Thoracic aorta (tissue), 2 donors: ENCODE data around the gene OTOG. TPM values are rescaled to one million over a fixed set of nuclear protein-coding genes. Genes with fewer than 3 reads are reported as not detected.

ENCODE experiments used
- ATAC-seq: fragments of 150-250 bp; one replicate; pipeline ENCODE4 v1.8.0; 2017; ENCODE audit warnings: low read depth; ENCODE audit not compliant: insufficient number of reproducible peaks, low FRiP score
- DNase-seq: peaks from one replicate; pipeline ENCODE4 v3.0.0-alpha.2; 2020; ENCODE audit warnings: low spot score
- H3K27ac ChIP-seq, 2 donors: fragments of 200-600 bp; sonication (generic); 1 replicate in 1 of 2; 2 replicates in 1 of 2; pipeline ENCODE4 v1.5.1; 2016; ENCODE audit warnings: mild to moderate bottlenecking in 2 of 2, moderate library complexity in 2 of 2
- H3K27me3 ChIP-seq: fragments of 200-600 bp; sonication (generic); replicated peaks from 2 replicates; pipeline ENCODE4 v1.6.0; 2016; ENCODE audit warnings: mild to moderate bottlenecking; ENCODE audit not compliant: insufficient read depth
- H3K36me3 ChIP-seq: fragments of 200-600 bp; sonication (generic); one replicate; pipeline ENCODE4 v1.5.1; 2016
- H3K4me1 ChIP-seq, 2 donors: fragments of 200-600 bp; sonication (generic); 1 replicate in 1 of 2; 2 replicates in 1 of 2; pipeline versions ENCODE4 v1.5.1 to v1.6.0; 2016; ENCODE audit warnings: low read depth in 2 of 2, mild to moderate bottlenecking in 1 of 2; ENCODE audit not compliant: control insufficient read depth in 1 of 2
- H3K4me3 ChIP-seq: fragments of 200-600 bp; sonication (generic); 2 replicates; pipeline ENCODE4 v1.5.1; 2016; ENCODE audit warnings: mild to moderate bottlenecking
- H3K9me3 ChIP-seq: fragments of 200-600 bp; sonication (generic); 2 replicates; pipeline ENCODE4 v1.5.1; 2016
- total RNA-seq, 2 donors: library from RNA; depleted of rRNA; stranded (reverse); fragments of >200 nt; gene quantifications; one replicate each; pipeline versions ENCODE4 v1.1.0 to v1.2.3, GENCODE V29; 2016
- TF ChIP-seq, protein P1 (sequence below): fragments of 200-600 bp; sonication (generic); IDR thresholded peaks from one replicate; pipeline ENCODE4 v1.5.1; 2019; ENCODE audit warnings: antibody characterized with exemption

The OTOG gene
- total RNA-seq, 2 donors from 2014 or later, result not detected

DNA sequence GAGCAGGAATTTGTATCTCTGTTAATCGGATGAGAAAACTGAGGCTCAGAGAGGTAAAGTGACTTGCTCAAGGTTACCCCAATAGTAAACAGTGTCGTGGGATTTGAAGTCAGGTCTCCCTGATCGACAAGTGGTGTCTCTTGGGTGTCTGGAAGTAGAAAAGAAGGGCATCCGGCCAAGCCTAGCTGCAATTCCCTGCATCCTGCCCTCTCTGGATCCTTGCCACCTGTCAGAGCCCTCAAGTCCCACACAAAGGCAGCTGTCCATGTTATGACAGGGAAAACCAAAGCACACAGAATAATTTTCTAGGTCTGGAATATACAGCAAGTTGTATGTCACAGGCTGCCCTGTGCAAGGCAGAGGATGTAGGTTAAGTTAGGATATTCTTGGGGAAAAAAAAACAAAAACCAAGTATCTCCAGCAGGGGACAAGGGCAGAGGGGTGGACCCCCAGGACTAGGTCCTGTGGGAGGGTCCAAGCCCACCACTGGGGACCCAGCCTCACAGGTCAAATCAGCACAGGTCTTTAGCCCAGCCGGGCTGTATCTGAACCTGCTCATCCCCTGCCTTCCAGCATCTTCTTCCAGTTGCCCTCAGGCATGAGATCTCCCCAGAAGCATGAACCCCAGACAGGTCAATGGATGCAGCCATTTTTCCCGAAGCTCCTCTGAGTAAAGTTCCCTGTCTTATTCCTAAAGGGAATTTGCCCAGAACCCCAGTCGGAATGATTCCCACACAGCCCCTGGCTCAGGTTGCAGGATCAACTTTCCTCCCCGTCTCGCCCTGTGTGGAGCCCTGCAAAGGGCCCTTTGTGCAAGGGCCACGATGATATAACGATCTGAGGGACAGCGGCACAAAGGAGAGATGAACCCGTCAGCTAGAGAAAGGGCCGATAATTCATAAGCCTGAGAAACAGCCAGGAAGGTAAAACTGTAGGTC lies 17.9 kb upstream of the OTOG start:
- DNase-seq (no peak), ATAC-seq (no peak)
- TF ChIP-seq, protein P1, sequence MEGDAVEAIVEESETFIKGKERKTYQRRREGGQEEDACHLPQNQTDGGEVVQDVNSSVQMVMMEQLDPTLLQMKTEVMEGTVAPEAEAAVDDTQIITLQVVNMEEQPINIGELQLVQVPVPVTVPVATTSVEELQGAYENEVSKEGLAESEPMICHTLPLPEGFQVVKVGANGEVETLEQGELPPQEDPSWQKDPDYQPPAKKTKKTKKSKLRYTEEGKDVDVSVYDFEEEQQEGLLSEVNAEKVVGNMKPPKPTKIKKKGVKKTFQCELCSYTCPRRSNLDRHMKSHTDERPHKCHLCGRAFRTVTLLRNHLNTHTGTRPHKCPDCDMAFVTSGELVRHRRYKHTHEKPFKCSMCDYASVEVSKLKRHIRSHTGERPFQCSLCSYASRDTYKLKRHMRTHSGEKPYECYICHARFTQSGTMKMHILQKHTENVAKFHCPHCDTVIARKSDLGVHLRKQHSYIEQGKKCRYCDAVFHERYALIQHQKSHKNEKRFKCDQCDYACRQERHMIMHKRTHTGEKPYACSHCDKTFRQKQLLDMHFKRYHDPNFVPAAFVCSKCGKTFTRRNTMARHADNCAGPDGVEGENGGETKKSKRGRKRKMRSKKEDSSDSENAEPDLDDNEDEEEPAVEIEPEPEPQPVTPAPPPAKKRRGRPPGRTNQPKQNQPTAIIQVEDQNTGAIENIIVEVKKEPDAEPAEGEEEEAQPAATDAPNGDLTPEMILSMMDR, result no peak
- Histone ChIP-seq H3K27ac (no peak overlapping the region), H3K4me1 (no peaks in the 10 kb centered on the region), H3K4me3 (no peak overlapping the region), H3K36me3 (no peaks in the 10 kb centered on the region), H3K27me3 (no peaks in the 10 kb centered on the region), H3K9me3 (no peaks in the 10 kb centered on the region)

DNA sequence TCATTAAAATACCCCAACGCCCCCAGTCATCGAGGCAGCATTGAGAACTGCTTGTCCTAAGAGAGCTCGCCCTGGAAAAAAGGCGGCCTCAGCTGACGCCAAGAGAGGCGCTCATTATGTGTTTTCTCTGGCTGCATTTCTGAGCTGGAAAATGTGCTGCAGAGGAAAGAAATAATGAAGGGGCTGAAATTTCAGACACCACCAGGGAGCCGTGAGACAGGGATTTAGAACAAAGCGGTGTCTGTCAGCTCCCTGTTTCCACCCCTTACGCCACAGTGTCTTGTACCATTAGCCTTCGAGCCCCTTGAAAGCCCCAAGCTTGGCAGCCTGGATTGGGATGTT lies 17.2 kb upstream of the OTOG start:
- Histone ChIP-seq H3K27ac (no peak overlapping the region), H3K9me3 (no peaks in the 10 kb centered on the region), H3K4me3 (no peak overlapping the region), H3K27me3 (no peaks in the 10 kb centered on the region), H3K36me3 (no peaks in the 10 kb centered on the region), H3K4me1 (no peaks in the 10 kb centered on the region)
- no peak for ATAC-seq
- TF ChIP-seq, protein P1, result no peak
- DNase-seq, result no peak

DNA sequence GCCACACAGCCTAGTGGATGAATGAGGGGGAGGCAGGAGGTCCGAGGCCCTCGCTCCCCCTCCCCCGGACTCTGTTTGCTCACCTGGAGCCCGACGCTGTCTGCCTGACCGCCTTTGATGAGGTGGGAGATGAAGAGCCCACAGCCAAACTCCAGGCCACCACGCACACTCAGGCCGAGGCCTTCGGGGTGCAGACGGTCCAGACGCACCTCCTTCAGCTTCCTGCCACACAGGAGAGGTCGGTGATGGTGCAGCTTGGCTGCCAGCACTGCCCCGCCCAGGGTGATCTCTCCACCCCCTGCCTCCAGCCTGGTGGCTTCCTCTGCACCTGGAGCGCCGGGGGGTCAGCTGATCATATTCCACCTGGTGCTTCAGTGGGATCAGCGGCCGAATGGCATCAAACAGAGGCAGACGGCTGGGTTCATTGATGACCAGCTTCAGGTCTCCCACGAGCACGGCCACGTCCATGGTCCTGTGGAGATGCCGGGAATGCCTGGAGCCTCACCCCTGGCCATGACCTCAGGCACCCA lies 15.9 kb upstream of the OTOG start:
- H3K4me1 ChIP-seq, result no peaks in the 10 kb centered on the region
- no peaks in the 10 kb centered on the region for H3K9me3 ChIP-seq
- TF ChIP-seq, protein P1, result no peak
- no peaks in the 10 kb centered on the region for H3K27me3 ChIP-seq
- DNase-seq, result no peak
- no peak for ATAC-seq
- no peak overlapping the region for H3K4me3 ChIP-seq
- no peaks in the 10 kb centered on the region for H3K36me3 ChIP-seq
- no peak overlapping the region for H3K27ac ChIP-seq

DNA sequence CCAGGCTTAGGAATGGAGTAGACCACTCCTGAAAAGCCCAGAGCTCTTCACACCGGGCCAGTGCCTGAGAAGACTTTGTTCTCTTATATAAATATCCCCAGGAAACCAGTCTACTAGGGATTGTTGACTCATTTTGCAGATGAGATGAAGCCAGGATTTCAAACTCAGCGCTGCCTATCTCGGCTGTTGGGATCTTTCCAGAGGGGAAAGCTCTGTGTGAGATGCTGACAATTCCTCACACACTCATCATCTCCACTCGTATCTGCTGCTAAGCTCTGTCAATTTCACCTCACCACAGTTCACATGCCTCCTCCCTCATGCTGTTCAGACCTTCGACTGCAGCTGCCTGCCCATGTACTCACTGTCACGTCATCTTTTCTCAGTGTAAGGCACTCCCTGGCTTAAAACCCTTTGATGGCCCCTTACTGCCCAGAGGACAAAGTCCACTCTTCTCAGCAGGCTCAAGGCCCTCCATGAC lies 15.4 kb upstream of the OTOG start:
- H3K4me3 ChIP-seq, result no peak overlapping the region
- TF ChIP-seq, protein P1, result no peak
- H3K9me3 ChIP-seq, result no peaks in the 10 kb centered on the region
- H3K4me1 ChIP-seq, result no peaks in the 10 kb centered on the region
- DNase-seq (no peak), ATAC-seq (no peak)
- H3K27me3 ChIP-seq, result no peaks in the 10 kb centered on the region
- no peak overlapping the region for H3K27ac ChIP-seq
- H3K36me3 ChIP-seq, result no peaks in the 10 kb centered on the region

DNA sequence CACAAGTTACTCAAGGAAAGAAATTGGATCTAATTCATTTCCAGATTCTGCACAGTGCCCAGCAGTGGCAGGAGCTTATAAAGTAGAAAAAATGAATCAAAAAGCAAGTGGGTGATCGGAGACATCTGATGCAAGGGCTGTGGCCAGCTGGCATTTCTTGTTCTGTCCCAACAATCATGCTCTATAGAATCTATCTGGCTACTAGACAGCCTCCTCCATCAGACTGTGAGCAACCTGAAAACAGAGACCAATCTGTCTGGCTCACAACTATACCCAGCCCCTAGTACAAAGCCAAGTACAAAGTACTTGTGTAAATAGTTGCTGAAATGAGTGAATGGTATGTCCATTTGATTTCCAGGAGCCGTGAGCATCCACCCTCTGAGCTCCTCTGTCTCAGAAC lies 14.3 kb upstream of the OTOG start:
- TF ChIP-seq, protein P1, result no peak
- DNase-seq (no peak), ATAC-seq (no peak)
- no peak overlapping the region for H3K4me3 ChIP-seq
- no peaks in the 10 kb centered on the region for H3K9me3 ChIP-seq
- H3K27ac ChIP-seq, result no peak overlapping the region
- no peaks in the 10 kb centered on the region for H3K4me1 ChIP-seq
- H3K27me3 ChIP-seq, result no peaks in the 10 kb centered on the region
- H3K36me3 ChIP-seq, result no peaks in the 10 kb centered on the region
